H1 (cell line): ENCODE results near the gene TSPAN16. TPM values are rescaled to one million over a fixed set of nuclear protein-coding genes. Genes with fewer than 3 reads are reported as not detected.

Experiments
- CTCF ChIA-PET: fragments of 300-600 bp; sonication (Branson Sonifier 250); formaldehyde crosslinking; loops from one replicate; lab custom pipeline; 2021; ENCODE audit not compliant: partially characterized antibody; lab: Charles Lee
- POLR2A ChIA-PET: fragments of 300-600 bp; sonication (Branson Sonifier 250); formaldehyde crosslinking; loops from one replicate; lab custom pipeline; 2021; ENCODE audit warnings: inconsistent platforms; ENCODE audit not compliant: partially characterized antibody; lab: Charles Lee
- DNase-seq, 2 experiments: peaks; one replicate each; pipeline versions ENCODE4 v3.0.0 to v3.0.0-alpha.2; 2010 to 2022; ENCODE audit warnings: low spot score in 2 of 2, low read depth in 1 of 2, mixed read lengths in 1 of 2
- FAIRE-seq: peaks from 2 replicates; lab custom pipeline; 2011; peaks lifted over from hg19 to GRCh38; lab: Jason Lieb, UNC
- H2AFZ ChIP-seq: 2 replicates; pipeline ENCODE4 v1.8.1; 2012; ENCODE audit warnings: low read length, inconsistent platforms
- H2AK5ac ChIP-seq: 2 replicates; pipeline ENCODE4 v1.6.1; 2013; ENCODE audit warnings: low read depth, low read length
- H2BK120ac ChIP-seq: replicated peaks from 2 replicates; pipeline ENCODE3; 2013; ENCODE audit warnings: low read depth, low read length, inconsistent platforms
- H2BK12ac ChIP-seq: 2 replicates; pipeline ENCODE4 v1.6.1; 2013; ENCODE audit warnings: low read depth, low read length
- H2BK15ac ChIP-seq: 2 replicates; pipeline ENCODE4 v1.6.1; 2013; ENCODE audit warnings: low read length
- H2BK20ac ChIP-seq: 2 replicates; pipeline ENCODE4 v1.6.1; 2013; ENCODE audit warnings: low read length
- H2BK5ac ChIP-seq: 2 replicates; pipeline ENCODE4 v1.6.1; 2013; ENCODE audit warnings: low read depth, low read length
- H3K14ac ChIP-seq: 2 replicates; pipeline ENCODE4 v1.6.1; 2013; ENCODE audit warnings: inconsistent platforms; ENCODE audit not compliant: insufficient read length
- H3K18ac ChIP-seq: 2 replicates; pipeline ENCODE4 v1.6.1; 2013; ENCODE audit warnings: low read length; ENCODE audit errors: extremely low read depth
- H3K23ac ChIP-seq: 2 replicates; pipeline ENCODE4 v1.6.1; 2013; ENCODE audit warnings: inconsistent platforms; ENCODE audit not compliant: insufficient read length
- H3K23me2 ChIP-seq: 2 replicates; pipeline ENCODE4 v1.6.1; 2013; ENCODE audit warnings: low read depth, low read length
- H3K27ac ChIP-seq: 2 replicates; pipeline ENCODE4 v1.6.1; 2011; ENCODE audit warnings: low read depth, low read length, inconsistent platforms
- H3K27me3 ChIP-seq, 4 experiments: replicated peaks in 1 of 4; 1 replicate in 1 of 4; 2 replicates in 3 of 4; pipeline versions ENCODE4 v1.6.1 to v1.8.1; 2011 to 2013; ENCODE audit warnings: low read length in 3 of 4, mild to moderate bottlenecking in 3 of 4, inconsistent platforms in 2 of 4, mixed read lengths in 2 of 4, moderate library complexity in 1 of 4; ENCODE audit not compliant: control insufficient read depth in 3 of 4, insufficient read depth in 3 of 4; ENCODE audit errors: extremely low read depth in 1 of 4
- H3K36me3 ChIP-seq, 4 experiments: 2 replicates each; pipeline versions ENCODE4 v1.6.1 to v1.8.1; 2011 to 2013; ENCODE audit warnings: mild to moderate bottlenecking in 4 of 4, low read length in 3 of 4, moderate library complexity in 2 of 4, control low read depth in 1 of 4, inconsistent platforms in 1 of 4; ENCODE audit not compliant: insufficient read depth in 4 of 4, control insufficient read depth in 2 of 4
- H3K4ac ChIP-seq: replicated peaks from 2 replicates; pipeline ENCODE3; 2013; ENCODE audit warnings: low read length, low read depth, mixed read lengths, inconsistent platforms; ENCODE audit not compliant: insufficient read length
- H3K4me1 ChIP-seq, 4 experiments: replicated peaks in 1 of 4; 1 replicate in 1 of 4; 2 replicates in 3 of 4; pipeline versions ENCODE4 v1.6.1 to v1.8.1; 2011 to 2013; ENCODE audit warnings: low read length in 3 of 4, inconsistent platforms in 2 of 4, mixed read lengths in 1 of 4; ENCODE audit not compliant: insufficient read depth in 4 of 4, control insufficient read depth in 3 of 4
- H3K4me2 ChIP-seq, 2 experiments: 2 replicates each; pipeline versions ENCODE4 v1.6.1 to v1.8.1; 2011 to 2013; ENCODE audit warnings: low read depth in 2 of 2, low read length in 2 of 2, control low read depth in 1 of 2, inconsistent platforms in 1 of 2, mild to moderate bottlenecking in 1 of 2; ENCODE audit not compliant: insufficient read depth in 1 of 2
- H3K4me3 ChIP-seq, 4 experiments: fragments of 200-600, 300-600 bp in 1 of 4; sonication (generic), shearing (Covaris generic), sonication (Bioruptor Twin) in 1 of 4; 2 replicates each; pipeline versions ENCODE4 v1.5.1 to v1.8.1; 2011 to 2016; ENCODE audit warnings: low read length in 4 of 4, low read depth in 3 of 4, control low read depth in 2 of 4, inconsistent platforms in 2 of 4, mild to moderate bottlenecking in 2 of 4, mixed read lengths in 1 of 4, moderate library complexity in 1 of 4; ENCODE audit not compliant: insufficient read depth in 2 of 4; ENCODE audit errors: extremely low read depth in 1 of 4
- H3K56ac ChIP-seq: replicated peaks from 2 replicates; pipeline ENCODE3; 2013; ENCODE audit warnings: low read depth, mild to moderate bottlenecking, mixed read lengths, low read length, inconsistent platforms; ENCODE audit not compliant: insufficient read length
- H3K79me1 ChIP-seq: 2 replicates; pipeline ENCODE4 v1.6.1; 2013; ENCODE audit warnings: low read depth, low read length, control low read depth
- H3K79me2 ChIP-seq, 2 experiments: 2 replicates each; pipeline versions ENCODE4 v1.6.1 to v1.8.1; 2012 to 2013; ENCODE audit warnings: low read length in 2 of 2, mild to moderate bottlenecking in 2 of 2, inconsistent platforms in 1 of 2; ENCODE audit not compliant: insufficient read depth in 2 of 2, control insufficient read depth in 1 of 2
- H3K9ac ChIP-seq, 4 experiments: replicated peaks in 1 of 4; 1 replicate in 1 of 4; 2 replicates in 3 of 4; pipeline versions ENCODE4 v1.6.1 to v1.8.1; 2011 to 2013; ENCODE audit warnings: low read depth in 3 of 4, low read length in 3 of 4, control low read depth in 2 of 4, mild to moderate bottlenecking in 2 of 4, moderate library complexity in 2 of 4, inconsistent platforms in 1 of 4; ENCODE audit errors: extremely low read depth in 1 of 4
- H3K9me3 ChIP-seq, 2 experiments: 2 replicates each; pipeline versions ENCODE4 v1.6.1 to v1.8.1; 2012 to 2013; ENCODE audit warnings: mild to moderate bottlenecking in 2 of 2, moderate library complexity in 2 of 2, control low read depth in 1 of 2, inconsistent platforms in 1 of 2, low read depth in 1 of 2, low read length in 1 of 2, mixed read lengths in 1 of 2; ENCODE audit not compliant: insufficient read depth in 2 of 2
- H4K20me1 ChIP-seq, 2 experiments: replicated peaks in 1 of 2; 2 replicates each; pipeline versions ENCODE3 to v1.8.1; 2011 to 2013; ENCODE audit warnings: inconsistent platforms in 2 of 2, low read length in 2 of 2, mild to moderate bottlenecking in 1 of 2; ENCODE audit not compliant: insufficient read depth in 2 of 2, control insufficient read depth in 1 of 2
- H4K5ac ChIP-seq: 2 replicates; pipeline ENCODE4 v1.6.1; 2013; ENCODE audit warnings: low read length, low read depth, mixed read lengths, inconsistent platforms; ENCODE audit not compliant: insufficient read length
- H4K8ac ChIP-seq: 2 replicates; pipeline ENCODE4 v1.8.0; 2013; ENCODE audit warnings: mild to moderate bottlenecking, moderate library complexity, low read length, inconsistent platforms; ENCODE audit not compliant: insufficient read depth; ENCODE audit errors: extremely low read depth
- H4K91ac ChIP-seq: replicated peaks from 2 replicates; pipeline ENCODE3; 2013; ENCODE audit warnings: low read length, mixed read lengths, inconsistent platforms; ENCODE audit not compliant: insufficient read length
- POLR2AphosphoS5 ChIP-seq: IDR thresholded peaks from 2 replicates; pipeline ENCODE4 v1.6.1; 2011; ENCODE audit warnings: low read depth, low read length
- RFX5 ChIP-seq: IDR thresholded peaks from 2 replicates; pipeline ENCODE4 v1.6.1; 2011; ENCODE audit warnings: low read depth, low read length, improper control_type of control experiment, borderline replicate concordance
- TAF7 ChIP-seq: optimal IDR thresholded peaks from 2 replicates; pipeline ENCODE3; 2011; ENCODE audit warnings: low read depth, mild to moderate bottlenecking, inconsistent platforms, low read length, moderate library complexity, borderline replicate concordance
- TBP ChIP-seq: IDR thresholded peaks from 2 replicates; pipeline ENCODE4 v1.6.1; 2011; ENCODE audit warnings: low read depth, low read length, improper control_type of control experiment
- WGBS, 2 experiments: shearing (Covaris generic) in 1 of 2; methylation state at CpG; one replicate each; pipeline versions ENCODE4 v1.1.6 to v1.1.7; 2013 to 2015; ENCODE audit warnings: low lambda C conversion rate in 2 of 2, mixed read lengths in 2 of 2, inconsistent platforms in 1 of 2, low coverage in 1 of 2, missing lambda C conversion rate in 1 of 2; ENCODE audit not compliant: insufficient replicate concordance in 2 of 2, insufficient coverage in 1 of 2, insufficient read length in 1 of 2; ENCODE audit errors: extremely low coverage in 1 of 2, missing lambda C conversion rate in 1 of 2; 5-methylcytosine and 5-hydroxymethylcytosine counted together
- polyA plus RNA-seq, 7 experiments: library from polyadenylated mRNA; depleted of rRNA in 3 of 7; stranded (reverse) in 5 of 7; unstranded in 2 of 7; fragments of >200 nt in 5 of 7; fragments of 200-250 nt in 2 of 7; gene quantifications; 1 replicate in 5 of 7; 2 replicates in 1 of 7; 4 replicates in 1 of 7; pipeline versions ENCODE4 v1.2.1 to v1.2.3, GENCODE V29; 2011 to 2013; ENCODE audit warnings: missing spikeins in 2 of 7, mixed read lengths in 2 of 7
- total RNA-seq: library from RNA; stranded (reverse); fragmentation: NEBNext Ultra II Directional; extraction: Animal tissue kit (Norgen Biotek cat#: 25700); gene quantifications from 2 replicates; pipeline ENCODE4 v1.2.1, GENCODE V29; 2021
- TF ChIP-seq, protein P1 (sequence below): IDR thresholded peaks from 2 replicates; pipeline ENCODE4 v1.6.1; 2011; ENCODE audit warnings: low read length, improper control_type of control experiment

The TSPAN16 gene
- total and polyA plus RNA-seq, 2 of the 8 experiments (the other 6 are each of a cell fraction or from before 2014, with no cell fraction given): not detected

DNA sequence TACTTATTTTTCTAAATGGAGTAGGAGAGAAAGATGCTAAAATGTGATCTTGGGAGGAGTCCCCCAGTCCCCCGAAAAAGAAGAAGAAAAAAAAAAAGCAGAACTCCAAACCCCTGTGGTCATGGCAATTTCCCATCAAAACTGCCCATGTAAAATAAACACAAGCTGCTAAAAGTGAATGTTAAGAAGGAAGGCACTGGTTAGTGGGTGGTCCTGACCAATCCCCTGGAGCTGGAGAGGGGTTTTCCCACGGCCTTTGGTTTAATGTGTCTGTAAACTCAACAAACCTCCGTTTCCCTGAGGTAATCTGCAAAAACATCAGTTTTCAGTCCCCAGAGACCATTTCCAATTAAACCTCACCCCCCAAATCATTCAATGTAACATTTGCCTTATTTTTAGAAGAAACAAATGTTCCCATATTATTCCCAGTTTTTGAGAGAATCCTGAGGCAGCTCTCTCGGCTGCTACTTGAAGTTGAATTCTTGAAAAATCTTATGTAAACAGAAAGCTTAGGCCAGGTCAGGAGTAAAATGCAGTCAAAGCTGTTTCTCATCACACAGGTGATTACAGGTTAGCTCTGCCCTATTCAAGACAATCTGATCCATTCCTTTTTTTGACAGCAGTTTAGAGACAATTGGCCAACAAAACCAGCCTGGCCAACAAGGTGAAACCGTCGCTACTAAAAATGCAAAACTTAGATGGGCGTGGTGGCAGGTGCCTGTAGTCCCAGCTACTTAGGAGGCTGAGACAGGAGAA, 26.5 kb downstream of the TSPAN16 start:
- H4K8ac ChIP-seq: no peak overlapping the region
- no peak overlapping the region for H3K23ac ChIP-seq
- H3K79me1 ChIP-seq: no peaks in the 10 kb centered on the region
- H3K9ac ChIP-seq: no peak overlapping the region
- no peak overlapping the region for H2BK5ac ChIP-seq
- no peak overlapping the region for H3K4ac ChIP-seq
- FAIRE-seq: no peak
- WGBS, 2 experiments: 75% methylated on average over 7 of the region's 7 CpGs; no CpG with 5 or more reads in 1 of the 2 experiments
- POLR2A ChIA-PET: interaction anchor here (0.5 to 2.7 kb wide), 4 partner anchors 10 to 185 kb away, joined by 3 to 5 read pairs (median 4); no protein-coding TSS in a partner anchor
- no peak overlapping the region for H2BK12ac ChIP-seq
- H3K23me2 ChIP-seq: no peaks in the 10 kb centered on the region
- H4K20me1 ChIP-seq: no peaks in the 10 kb centered on the region
- no peak overlapping the region for H3K27ac ChIP-seq
- no peak overlapping the region for H3K14ac ChIP-seq
- H3K56ac ChIP-seq: no peak overlapping the region
- no peak overlapping the region for H4K91ac ChIP-seq
- no peak overlapping the region for H2BK120ac ChIP-seq
- no peak overlapping the region for H3K18ac ChIP-seq
- H3K27me3 ChIP-seq: no peaks in the 10 kb centered on the region
- CTCF ChIA-PET: interaction anchor here (0.7 to 2.7 kb wide), 17 partner anchors 9 to 130 kb away, joined by 3 to 13 read pairs (median 4); partner anchors contain the start of genes ODAD3, PRKCSH, RAB3D and TSPAN16
- TF ChIP-seq POLR2AphosphoS5 (no peak), RFX5 (no peak), TAF7 (no peak), TBP (no peak)
- TF ChIP-seq, protein P1, sequence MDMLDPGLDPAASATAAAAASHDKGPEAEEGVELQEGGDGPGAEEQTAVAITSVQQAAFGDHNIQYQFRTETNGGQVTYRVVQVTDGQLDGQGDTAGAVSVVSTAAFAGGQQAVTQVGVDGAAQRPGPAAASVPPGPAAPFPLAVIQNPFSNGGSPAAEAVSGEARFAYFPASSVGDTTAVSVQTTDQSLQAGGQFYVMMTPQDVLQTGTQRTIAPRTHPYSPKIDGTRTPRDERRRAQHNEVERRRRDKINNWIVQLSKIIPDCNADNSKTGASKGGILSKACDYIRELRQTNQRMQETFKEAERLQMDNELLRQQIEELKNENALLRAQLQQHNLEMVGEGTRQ: no peak
- H2AK5ac ChIP-seq: no peak overlapping the region
- no peak overlapping the region for H4K5ac ChIP-seq
- H2AFZ ChIP-seq: no peak overlapping the region
- H3K79me2 ChIP-seq: no peaks in the 10 kb centered on the region
- H2BK15ac ChIP-seq: no peak overlapping the region
- no peak overlapping the region for H3K4me2 ChIP-seq
- H3K9me3 ChIP-seq: no peaks in the 10 kb centered on the region
- DNase-seq: no peak
- H2BK20ac ChIP-seq: no peak overlapping the region
- peaks cover 0 to 5% (median 0%) of the 10 kb centered on the region in 4 experiments; a peak in 3 of 7 replicates for H3K4me1 ChIP-seq
- H3K4me3 ChIP-seq: no peak overlapping the region
- no peaks in the 10 kb centered on the region for H3K36me3 ChIP-seq
